Measurements from ENCODE around the gene SMCO4. TPM values are rescaled to one million over a fixed set of nuclear protein-coding genes. Genes with fewer than 3 reads are reported as not detected.

SMCO4 gene
- total RNA-seq, 1 donor = 15.6 TPM

GRCh38 chr11:93478841-93479240 is 64.3 kb downstream of the SMCO4 start:
- no peak for DNase-seq (ENCODE audit: insufficient read length, low spot score, missing footprints)
- Histone ChIP-seq H3K36me3 (ENCODE audit: insufficient read depth, low read length) (no peaks in the 10 kb centered on the region), H3K4me3 (ENCODE audit: insufficient read depth, low read length) (no peak overlapping the region), H2AFZ (ENCODE audit: low read length) (no peak overlapping the region), H4K20me1 (ENCODE audit: insufficient read depth, low read length) (peaks cover 2% of the 10 kb centered on the region), H3K79me2 (ENCODE audit: insufficient read depth, low read length) (no peaks in the 10 kb centered on the region), H3K4me2 (ENCODE audit: insufficient read depth, low read length) (no peak overlapping the region), H3K4me1 (ENCODE audit: insufficient read depth, low read length) (no peaks in the 10 kb centered on the region), H3K27ac (ENCODE audit: low read depth, low read length) (no peak overlapping the region), H3K27me3 (ENCODE audit: insufficient read depth, low read length) (no peaks in the 10 kb centered on the region), H3K9me3 (ENCODE audit: low read depth, low read length) (no peaks in the 10 kb centered on the region)
- TF ChIP-seq CTCF (IDR thresholded peaks at IDR 0.05; ENCODE audit: extremely low read depth, low read depth, low read length) = no peak

DNA sequence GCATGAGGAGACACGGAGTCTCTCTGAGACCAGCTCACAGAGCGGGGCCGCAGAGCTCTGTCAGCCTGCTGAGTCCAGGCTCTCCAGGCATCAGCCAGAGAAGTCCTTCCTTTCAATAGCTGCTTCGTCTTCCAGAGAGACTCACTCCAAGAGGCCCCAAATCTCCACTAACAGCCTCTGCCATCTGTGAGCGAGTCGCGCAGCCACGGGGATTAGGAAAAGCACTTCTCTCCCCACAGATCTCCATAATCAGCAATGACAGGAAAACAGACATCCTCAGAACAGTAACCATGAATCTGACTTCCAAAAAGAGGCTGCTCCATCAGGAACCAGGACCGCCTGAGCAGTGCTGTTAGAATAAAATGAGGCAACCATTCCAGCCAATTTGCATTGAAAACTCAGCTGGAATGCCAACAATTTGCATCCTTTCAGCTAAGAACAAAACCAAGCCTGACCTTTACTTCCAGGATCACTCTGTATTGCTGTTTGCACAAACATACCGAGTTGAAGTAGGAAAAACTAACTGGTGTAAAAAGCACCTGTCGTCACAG is 65.4 kb downstream of the SMCO4 start:
- Histone ChIP-seq H3K4me3 (ENCODE audit: insufficient read depth, low read length) (no peak overlapping the region), H3K9me3 (ENCODE audit: low read depth, low read length) (no peaks in the 10 kb centered on the region), H2AFZ (ENCODE audit: low read length) (no peak overlapping the region), H3K4me1 (ENCODE audit: insufficient read depth, low read length) (no peaks in the 10 kb centered on the region), H3K36me3 (ENCODE audit: insufficient read depth, low read length) (no peaks in the 10 kb centered on the region), H4K20me1 (ENCODE audit: insufficient read depth, low read length) (peaks cover 2% of the 10 kb centered on the region), H3K27ac (ENCODE audit: low read depth, low read length) (no peak overlapping the region), H3K4me2 (ENCODE audit: insufficient read depth, low read length) (no peak overlapping the region), H3K27me3 (ENCODE audit: insufficient read depth, low read length) (no peaks in the 10 kb centered on the region), H3K79me2 (ENCODE audit: insufficient read depth, low read length) (no peaks in the 10 kb centered on the region)
- DNase-seq (ENCODE audit: insufficient read length, low spot score, missing footprints) = no peak
- TF ChIP-seq CTCF (IDR thresholded peaks at IDR 0.05; ENCODE audit: extremely low read depth, low read depth, low read length) = no peak

DNA sequence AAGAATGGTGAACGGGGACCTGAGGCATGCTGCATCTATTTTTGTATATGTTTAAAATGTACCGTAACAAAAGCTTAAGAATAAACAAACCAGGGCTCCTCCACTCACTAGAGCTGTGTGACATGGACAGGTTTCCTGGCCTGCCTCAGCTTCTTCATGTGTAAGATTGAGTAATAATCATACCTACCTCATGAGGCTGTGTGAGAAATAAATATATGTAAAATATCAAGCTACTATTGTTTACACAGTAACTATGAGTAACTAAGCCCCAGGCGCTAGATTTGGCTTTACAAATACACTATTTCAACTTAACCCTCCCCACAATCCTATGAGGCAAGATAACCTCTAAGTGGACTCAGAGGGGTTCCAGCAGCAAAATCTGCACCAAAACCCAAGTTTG is 66.4 kb downstream of the SMCO4 start:
- Histone ChIP-seq H3K27ac (ENCODE audit: low read depth, low read length) (no peak overlapping the region), H2AFZ (ENCODE audit: low read length) (no peak overlapping the region), H4K20me1 (ENCODE audit: insufficient read depth, low read length) (no peaks in the 10 kb centered on the region), H3K79me2 (ENCODE audit: insufficient read depth, low read length) (no peaks in the 10 kb centered on the region), H3K4me3 (ENCODE audit: insufficient read depth, low read length) (no peak overlapping the region), H3K4me1 (ENCODE audit: insufficient read depth, low read length) (no peaks in the 10 kb centered on the region), H3K4me2 (ENCODE audit: insufficient read depth, low read length) (no peak overlapping the region), H3K27me3 (ENCODE audit: insufficient read depth, low read length) (no peaks in the 10 kb centered on the region), H3K9me3 (ENCODE audit: low read depth, low read length) (no peaks in the 10 kb centered on the region), H3K36me3 (ENCODE audit: insufficient read depth, low read length) (no peaks in the 10 kb centered on the region)
- TF ChIP-seq CTCF (IDR thresholded peaks at IDR 0.05; ENCODE audit: extremely low read depth, low read depth, low read length) = no peak
- DNase-seq (ENCODE audit: insufficient read length, low spot score, missing footprints) = peak; percentile 94

- DNase-seq (ENCODE audit: insufficient read length, low spot score, missing footprints) = no peak
These were observed 69.1 kb downstream of the SMCO4 start for GRCh38 chr11:93474123-93474522.

More at GRCh38 chr11:93474123-93474522, 69.1 kb downstream of the SMCO4 start:
- no peak for TF ChIP-seq CTCF (IDR thresholded peaks at IDR 0.05; ENCODE audit: extremely low read depth, low read depth, low read length)
- H3K79me2 ChIP-seq (ENCODE audit: insufficient read depth, low read length) = no peaks in the 10 kb centered on the region
- no peaks in the 10 kb centered on the region for H4K20me1 ChIP-seq (ENCODE audit: insufficient read depth, low read length)
- H2AFZ ChIP-seq (ENCODE audit: low read length) = no peak overlapping the region
- no peak overlapping the region for H3K27ac ChIP-seq (ENCODE audit: low read depth, low read length)
- no peaks in the 10 kb centered on the region for H3K4me1 ChIP-seq (ENCODE audit: insufficient read depth, low read length)
- no peaks in the 10 kb centered on the region for H3K36me3 ChIP-seq (ENCODE audit: insufficient read depth, low read length)
- no peaks in the 10 kb centered on the region for H3K9me3 ChIP-seq (ENCODE audit: low read depth, low read length)
- no peak overlapping the region for H3K4me2 ChIP-seq (ENCODE audit: insufficient read depth, low read length)
- no peak overlapping the region for H3K4me3 ChIP-seq (ENCODE audit: insufficient read depth, low read length)
- no peaks in the 10 kb centered on the region for H3K27me3 ChIP-seq (ENCODE audit: insufficient read depth, low read length)
